A549 (cell line): ENCODE data around the gene POU2F3.

Experiments
- POLR2A ChIP-seq: IDR thresholded peaks from 2 replicates; pipeline ENCODE4 v1.6.1; 2012; ENCODE audit warnings: mild to moderate bottlenecking, low read length
- REST ChIP-seq: fragments of 200-600 bp; sonication (generic); IDR thresholded peaks from 2 replicates; pipeline ENCODE4 v1.6.1; 2016; ENCODE audit warnings: antibody characterized with exemption, mild to moderate bottlenecking, moderate library complexity

GRCh38 chr11:120197977-120198376 lies 42.0 kb upstream of the POU2F3 start:
- TF ChIP-seq REST (no peak), POLR2A (no peak)
